ENCODE measurements around the gene FAM217B.

FAM217B gene

GRCh38 chr20:59940129-59940955 lies at the start of gene FAM217B, which contains the start of gene PPP1R3D:
FAM217B (plus strand) TSS chr20:59940389; CDS start chr20:59943944, 3,555 bp downstream.
PPP1R3D (minus strand) TSS chr20:59940305; CDS start chr20:59939931, 374 bp downstream.
- DNase-seq = peak; percentile 89

GRCh38 chr20:59891581-59891980 lies 48.6 kb upstream of the FAM217B start:
- DNase-seq = no peak

GRCh38 chr20:59895908-59896307 lies 44.3 kb upstream of the FAM217B start:
- no peak for DNase-seq

- no peak for DNase-seq
These were observed 37.7 kb upstream of the FAM217B start for GRCh38 chr20:59902470-59902869.

GRCh38 chr20:59903621-59904020 lies 36.6 kb upstream of the FAM217B start:
- DNase-seq = no peak

GRCh38 chr20:59908855-59909254 lies 31.3 kb upstream of the FAM217B start:
- no peak for DNase-seq

- DNase-seq = no peak
These were observed 29.1 kb upstream of the FAM217B start for GRCh38 chr20:59911041-59911440.

- no peak for DNase-seq
These were observed 27.6 kb upstream of the FAM217B start for GRCh38 chr20:59912609-59913008.

GRCh38 chr20:59920944-59921343 lies 19.2 kb upstream of the FAM217B start:
- no peak for DNase-seq

- no peak for DNase-seq
These were observed 16.7 kb upstream of the FAM217B start for GRCh38 chr20:59923514-59923913.

- DNase-seq = no peak
These were observed 14.8 kb upstream of the FAM217B start for GRCh38 chr20:59925359-59925758.

- no peak for DNase-seq
These were observed 14.3 kb upstream of the FAM217B start for GRCh38 chr20:59925899-59926298.

- no peak for DNase-seq
These were observed 8.5 kb upstream of the FAM217B start for GRCh38 chr20:59931511-59932312.

GRCh38 chr20:59932616-59933295 lies 7.4 kb upstream of the FAM217B start:
- DNase-seq = no peak

GRCh38 chr20:59933296-59933848 lies 6.8 kb upstream of the FAM217B start, which contains the start of gene SYCP2:
SYCP2 (minus strand) TSS chr20:59933637; CDS start chr20:59922413, 11,224 bp downstream.
- no peak for DNase-seq

GRCh38 chr20:59933849-59934585 lies 6.2 kb upstream of the FAM217B start:
- DNase-seq = no peak

GRCh38 chr20:59935457-59936185 lies 4.6 kb upstream of the FAM217B start:
- DNase-seq = no peak

GRCh38 chr20:59936409-59936808 lies 3.8 kb upstream of the FAM217B start:
- no peak for DNase-seq

GRCh38 chr20:59937150-59937549 lies 3.0 kb upstream of the FAM217B start:
- no peak for DNase-seq

- no peak for DNase-seq
These were observed 2.0 kb upstream of the FAM217B start for GRCh38 chr20:59938221-59938620.

GRCh38 chr20:59938696-59939051 lies 1.5 kb upstream of the FAM217B start:
- DNase-seq = no peak

All from NCI-H1417 treated with DMSO at 0.1 percent for 48 hours (cell line).